Measurements from ENCODE around the gene BCL2L11.

DNA sequence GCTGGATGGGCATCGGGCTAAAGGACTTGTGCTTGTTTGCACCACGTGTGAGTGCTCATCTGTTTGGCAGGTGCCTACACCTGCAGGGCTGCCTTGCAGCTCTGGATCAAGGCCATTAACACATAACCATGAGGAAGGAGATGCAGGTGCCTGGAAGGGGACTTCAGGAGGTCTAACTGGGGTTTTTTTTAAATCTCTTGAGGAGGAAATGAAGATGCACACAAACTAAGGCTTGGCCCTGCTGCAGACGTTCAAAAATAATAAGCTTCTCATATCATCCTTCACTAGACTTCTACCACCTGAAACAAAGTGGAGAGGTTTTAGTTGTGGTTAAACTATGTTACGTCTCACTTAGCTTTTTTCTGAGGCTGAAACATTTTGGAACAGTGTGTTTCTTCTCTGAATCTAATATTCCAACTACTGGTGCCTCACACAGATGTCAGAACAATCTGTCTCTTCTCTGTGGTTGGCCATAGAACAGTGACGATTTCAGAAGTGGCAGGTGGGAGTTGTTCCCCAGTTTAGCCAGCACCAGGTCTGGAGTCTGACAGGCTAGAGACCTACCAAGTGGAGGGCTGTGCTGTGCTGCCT, 36.5 kb downstream of the BCL2L11 start:
- TF ChIP-seq, protein P1, sequence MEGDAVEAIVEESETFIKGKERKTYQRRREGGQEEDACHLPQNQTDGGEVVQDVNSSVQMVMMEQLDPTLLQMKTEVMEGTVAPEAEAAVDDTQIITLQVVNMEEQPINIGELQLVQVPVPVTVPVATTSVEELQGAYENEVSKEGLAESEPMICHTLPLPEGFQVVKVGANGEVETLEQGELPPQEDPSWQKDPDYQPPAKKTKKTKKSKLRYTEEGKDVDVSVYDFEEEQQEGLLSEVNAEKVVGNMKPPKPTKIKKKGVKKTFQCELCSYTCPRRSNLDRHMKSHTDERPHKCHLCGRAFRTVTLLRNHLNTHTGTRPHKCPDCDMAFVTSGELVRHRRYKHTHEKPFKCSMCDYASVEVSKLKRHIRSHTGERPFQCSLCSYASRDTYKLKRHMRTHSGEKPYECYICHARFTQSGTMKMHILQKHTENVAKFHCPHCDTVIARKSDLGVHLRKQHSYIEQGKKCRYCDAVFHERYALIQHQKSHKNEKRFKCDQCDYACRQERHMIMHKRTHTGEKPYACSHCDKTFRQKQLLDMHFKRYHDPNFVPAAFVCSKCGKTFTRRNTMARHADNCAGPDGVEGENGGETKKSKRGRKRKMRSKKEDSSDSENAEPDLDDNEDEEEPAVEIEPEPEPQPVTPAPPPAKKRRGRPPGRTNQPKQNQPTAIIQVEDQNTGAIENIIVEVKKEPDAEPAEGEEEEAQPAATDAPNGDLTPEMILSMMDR (IDR thresholded peaks at IDR 0.05 in 4 of 5, conservative IDR thresholded peaks at IDR 0.05 in 1 of 5) = no peak
- no peak for TF ChIP-seq POLR2A (IDR thresholded peaks at IDR 0.05)

Measured in gastrocnemius medialis (tissue), 4 donors.